Endothelial cell (in vitro differentiated cells): ENCODE data around the gene ADD3. TPM values are rescaled to one million over a fixed set of nuclear protein-coding genes. Genes with fewer than 3 reads are reported as not detected.

Experiments used
- DNase-seq: peaks from one replicate; pipeline ENCODE4 v3.0.0; 2021; ENCODE audit warnings: low spot score
- H3K27ac Mint-ChIP-seq: one replicate; pipeline ENCODE4 v1.8.0; 2021; ENCODE audit warnings: mixed read lengths, inconsistent platforms; ENCODE audit not compliant: unreplicated experiment
- H3K27me3 Mint-ChIP-seq: one replicate; pipeline ENCODE4 v1.8.0; 2021; ENCODE audit warnings: mild to moderate bottlenecking, moderate library complexity, mixed read lengths, inconsistent platforms; ENCODE audit not compliant: unreplicated experiment
- H3K36me3 Mint-ChIP-seq: one replicate; pipeline ENCODE4 v1.8.0; 2021; ENCODE audit warnings: mild to moderate bottlenecking, low read depth, mixed read lengths, inconsistent platforms; ENCODE audit not compliant: unreplicated experiment
- H3K4me1 Mint-ChIP-seq: one replicate; pipeline ENCODE4 v1.8.0; 2021; ENCODE audit warnings: mild to moderate bottlenecking, mixed read lengths, inconsistent platforms; ENCODE audit not compliant: unreplicated experiment
- H3K4me3 Mint-ChIP-seq: one replicate; pipeline ENCODE4 v1.8.0; 2021; ENCODE audit warnings: mild to moderate bottlenecking, mixed read lengths, inconsistent platforms; ENCODE audit not compliant: unreplicated experiment
- H3K9me3 Mint-ChIP-seq: one replicate; pipeline ENCODE4 v1.8.0; 2021; ENCODE audit warnings: mixed read lengths, inconsistent platforms; ENCODE audit not compliant: unreplicated experiment
- CTCF ChIP-seq: fragments of 200-600 bp; sonication (generic); IDR thresholded peaks from one replicate; pipeline ENCODE4 v1.5.0; 2021; ENCODE audit warnings: antibody characterized with exemption; ENCODE audit not compliant: unreplicated experiment
- total RNA-seq: library from RNA; stranded (reverse); fragmentation: NEBNext Ultra II Directional; extraction: Animal tissue kit (Norgen Biotek cat#: 25700); gene quantifications from one replicate; pipeline ENCODE4 v1.2.1, GENCODE V29; 2021; ENCODE audit not compliant: unreplicated experiment

The ADD3 gene
- total RNA-seq, 1 donor from 2014 or later, result 125 TPM

GRCh38 chr10:110138197-110138812 is 130.5 kb downstream of the ADD3 start:
- peak; percentile 74 for TF ChIP-seq CTCF
- peaks cover under 1% of the 10 kb centered on the region for H3K36me3 Mint-ChIP-seq
- no peak overlapping the region for H3K27ac Mint-ChIP-seq
- H3K9me3 Mint-ChIP-seq, result no peaks in the 10 kb centered on the region
- DNase-seq, result no peak
- H3K27me3 Mint-ChIP-seq, result peaks cover 3% of the 10 kb centered on the region
- H3K4me3 Mint-ChIP-seq, result no peak overlapping the region
- H3K4me1 Mint-ChIP-seq, result peaks cover 18% of the 10 kb centered on the region

- no peaks in the 10 kb centered on the region for H3K9me3 Mint-ChIP-seq
- DNase-seq, result no peak
Observed at GRCh38 chr10:110141185-110141584, 133.4 kb downstream of the ADD3 start.

GRCh38 chr10:110141871-110142635 is 134.3 kb downstream of the ADD3 start:
- DNase-seq, result no peak
- Mint-ChIP-seq H3K27ac (no peak overlapping the region), H3K36me3 (no peaks in the 10 kb centered on the region), H3K9me3 (no peaks in the 10 kb centered on the region), H3K4me1 (peaks cover 22% of the 10 kb centered on the region), H3K4me3 (no peak overlapping the region), H3K27me3 (peaks cover 3% of the 10 kb centered on the region)
- no peak for TF ChIP-seq CTCF

More at GRCh38 chr10:110141185-110141584, 133.4 kb downstream of the ADD3 start:
- Mint-ChIP-seq H3K4me1 (peaks cover 18% of the 10 kb centered on the region), H3K27me3 (peaks cover 3% of the 10 kb centered on the region), H3K36me3 (no peaks in the 10 kb centered on the region), H3K4me3 (no peak overlapping the region), H3K27ac (no peak overlapping the region)
- no peak for TF ChIP-seq CTCF

- no peak for TF ChIP-seq CTCF
- H3K27ac Mint-ChIP-seq, result no peak overlapping the region
- no peak for DNase-seq
- no peaks in the 10 kb centered on the region for H3K36me3 Mint-ChIP-seq
- peaks cover 14% of the 10 kb centered on the region for H3K4me1 Mint-ChIP-seq
- H3K9me3 Mint-ChIP-seq, result no peaks in the 10 kb centered on the region
- H3K4me3 Mint-ChIP-seq, result no peak overlapping the region
- H3K27me3 Mint-ChIP-seq, result peaks cover 3% of the 10 kb centered on the region
Observed at GRCh38 chr10:110142965-110143364, 135.2 kb downstream of the ADD3 start.

- Mint-ChIP-seq H3K27ac (no peak overlapping the region), H3K4me1 (peaks cover 16% of the 10 kb centered on the region), H3K9me3 (no peaks in the 10 kb centered on the region), H3K27me3 (peaks cover 3% of the 10 kb centered on the region), H3K36me3 (no peaks in the 10 kb centered on the region), H3K4me3 (no peak overlapping the region)
- no peak for TF ChIP-seq CTCF
- no peak for DNase-seq
Observed at GRCh38 chr10:110144507-110144906, 136.7 kb downstream of the ADD3 start.
